CD14-positive monocyte (primary cell): ENCODE results near the gene RPS15. TPM values are rescaled to one million over a fixed set of nuclear protein-coding genes. Genes with fewer than 3 reads are reported as not detected.

ENCODE experiments used
- DNase-seq, 3 donors: peaks; one replicate each; pipeline ENCODE4 v3.0.0-alpha.2; 2011 to 2022
- H2AFZ ChIP-seq: 2 replicates; pipeline ENCODE4 v1.6.0; 2012; ENCODE audit warnings: mild to moderate bottlenecking, low read depth, low read length, inconsistent platforms; ENCODE audit not compliant: insufficient read depth, poor library complexity, severe bottlenecking
- H3K27ac ChIP-seq, 2 donors: 1 replicate in 1 of 2; 2 replicates in 1 of 2; pipeline ENCODE4 v1.5.1; 2012 to 2013; ENCODE audit warnings: low read length in 2 of 2, control low read depth in 1 of 2, inconsistent platforms in 1 of 2, low read depth in 1 of 2, mild to moderate bottlenecking in 1 of 2
- H3K27me3 ChIP-seq, 2 donors: one replicate each; pipeline versions ENCODE4 v1.6.0 to v1.6.1; 2011 to 2013; ENCODE audit warnings: low read length in 2 of 2; ENCODE audit not compliant: control insufficient read depth in 2 of 2, insufficient read depth in 2 of 2
- H3K36me3 ChIP-seq, 2 donors: replicated peaks in 1 of 2; 1 replicate in 1 of 2; 2 replicates in 1 of 2; pipeline versions ENCODE4 v1.5.1 to v1.6.1; 2012 to 2013; ENCODE audit warnings: low read length in 2 of 2, control low read depth in 1 of 2, inconsistent platforms in 1 of 2, mild to moderate bottlenecking in 1 of 2; ENCODE audit not compliant: insufficient read depth in 2 of 2, control insufficient read depth in 1 of 2
- H3K4me1 ChIP-seq, 2 donors: 1 replicate in 1 of 2; 2 replicates in 1 of 2; pipeline versions ENCODE4 v1.5.1 to v1.6.1; 2012 to 2013; ENCODE audit warnings: low read length in 2 of 2, control low read depth in 1 of 2, inconsistent platforms in 1 of 2, mild to moderate bottlenecking in 1 of 2, moderate library complexity in 1 of 2; ENCODE audit not compliant: insufficient read depth in 2 of 2, control insufficient read depth in 1 of 2
- H3K4me2 ChIP-seq: replicated peaks from 2 replicates; pipeline ENCODE3; 2012; ENCODE audit warnings: low read length, moderate library complexity, mild to moderate bottlenecking; ENCODE audit not compliant: poor library complexity, severe bottlenecking; ENCODE audit errors: extremely low read depth
- H3K4me3 ChIP-seq, 3 experiments: fragments of 200-600 bp in 1 of 3; sonication (generic) in 1 of 3; replicated peaks in 1 of 3; 1 replicate in 2 of 3; 2 replicates in 1 of 3; pipeline ENCODE4 v1.5.1; 2011 to 2013; ENCODE audit warnings: low read length in 3 of 3, mild to moderate bottlenecking in 3 of 3, control low read depth in 2 of 3, low read depth in 2 of 3, inconsistent platforms in 1 of 3, moderate library complexity in 1 of 3
- H3K79me2 ChIP-seq: 2 replicates; pipeline ENCODE4 v1.6.0; 2012; ENCODE audit warnings: mild to moderate bottlenecking, control low read depth, inconsistent platforms, low read length, moderate library complexity; ENCODE audit not compliant: insufficient read depth
- H3K9ac ChIP-seq: 2 replicates; pipeline ENCODE4 v1.6.0; 2017; ENCODE audit warnings: low read length, mild to moderate bottlenecking; ENCODE audit not compliant: insufficient read depth, poor library complexity, severe bottlenecking
- H3K9me3 ChIP-seq, 2 donors: replicated peaks in 1 of 2; 1 replicate in 1 of 2; 2 replicates in 1 of 2; pipeline versions ENCODE4 v1.5.1 to v1.6.1; 2012 to 2013; ENCODE audit warnings: low read length in 2 of 2, control low read depth in 1 of 2; ENCODE audit not compliant: control insufficient read depth in 1 of 2, insufficient read depth in 1 of 2
- H4K20me1 ChIP-seq: 2 replicates; pipeline ENCODE4 v1.6.0; 2012; ENCODE audit warnings: mild to moderate bottlenecking, low read length, control low read depth, moderate library complexity; ENCODE audit not compliant: insufficient read depth
- H3K27ac Mint-ChIP-seq, 7 donors: one replicate each; pipeline ENCODE4 v1.8.0; 2020; ENCODE audit warnings: mild to moderate bottlenecking in 7 of 7, mixed read lengths in 7 of 7, moderate library complexity in 6 of 7, inconsistent platforms in 2 of 7
- H3K27me3 Mint-ChIP-seq, 3 donors: one replicate each; pipeline ENCODE4 v1.8.0; 2021 to 2022; ENCODE audit warnings: low read depth in 3 of 3, mild to moderate bottlenecking in 3 of 3, mixed read lengths in 3 of 3, moderate library complexity in 3 of 3, inconsistent platforms in 1 of 3
- H3K36me3 Mint-ChIP-seq, 2 donors: one replicate each; pipeline ENCODE4 v1.8.0; 2020; ENCODE audit warnings: mixed read lengths in 2 of 2, inconsistent platforms in 1 of 2, mild to moderate bottlenecking in 1 of 2
- H3K4me1 Mint-ChIP-seq: one replicate; pipeline ENCODE4 v1.8.0; 2020; ENCODE audit warnings: mild to moderate bottlenecking, mixed read lengths
- H3K4me3 Mint-ChIP-seq, 2 donors: one replicate each; pipeline ENCODE4 v1.8.0; 2020; ENCODE audit warnings: mild to moderate bottlenecking in 2 of 2, mixed read lengths in 2 of 2, moderate library complexity in 1 of 2
- H3K9me3 Mint-ChIP-seq, 7 donors: one replicate each; pipeline ENCODE4 v1.8.0; 2020 to 2022; ENCODE audit warnings: mixed read lengths in 7 of 7, mild to moderate bottlenecking in 6 of 7, moderate library complexity in 6 of 7, inconsistent platforms in 2 of 7
- WGBS: methylation state at CpG from one replicate; pipeline ENCODE4 v1.1.5; 2013; ENCODE audit warnings: missing lambda C conversion rate; ENCODE audit not compliant: insufficient coverage; 5-methylcytosine and 5-hydroxymethylcytosine counted together
- intact Hi-C, 2 donors: fragments of 100-400 bp; cut with micrococcal nuclease; formaldehyde crosslinking; loops; one replicate each; pipeline versions ENCODE4 v1.15.0 to v1.15.1; 2023
- polyA plus RNA-seq, 3 donors: library from polyadenylated mRNA; depleted of rRNA in 1 of 3; unstranded in 2 of 3; stranded (reverse) in 1 of 3; fragments of 300-500 nt in 2 of 3; fragments of >200 nt in 1 of 3; fragmentation: Illumina TruSeq in 2 of 3; gene quantifications; 1 replicate in 2 of 3; 2 replicates in 1 of 3; pipeline ENCODE4 v1.2.3, GENCODE V29; 2012 to 2021
- TF ChIP-seq, protein P1 (sequence below): fragments of 200-600 bp; IDR thresholded peaks from one replicate; pipeline ENCODE4 v1.8.0; 2022; ENCODE audit warnings: antibody characterized with exemption, mild to moderate bottlenecking

RPS15 gene
- polyA plus RNA-seq, 3 donors, result 1,318 to 3,451 (median 1,526) TPM

DNA sequence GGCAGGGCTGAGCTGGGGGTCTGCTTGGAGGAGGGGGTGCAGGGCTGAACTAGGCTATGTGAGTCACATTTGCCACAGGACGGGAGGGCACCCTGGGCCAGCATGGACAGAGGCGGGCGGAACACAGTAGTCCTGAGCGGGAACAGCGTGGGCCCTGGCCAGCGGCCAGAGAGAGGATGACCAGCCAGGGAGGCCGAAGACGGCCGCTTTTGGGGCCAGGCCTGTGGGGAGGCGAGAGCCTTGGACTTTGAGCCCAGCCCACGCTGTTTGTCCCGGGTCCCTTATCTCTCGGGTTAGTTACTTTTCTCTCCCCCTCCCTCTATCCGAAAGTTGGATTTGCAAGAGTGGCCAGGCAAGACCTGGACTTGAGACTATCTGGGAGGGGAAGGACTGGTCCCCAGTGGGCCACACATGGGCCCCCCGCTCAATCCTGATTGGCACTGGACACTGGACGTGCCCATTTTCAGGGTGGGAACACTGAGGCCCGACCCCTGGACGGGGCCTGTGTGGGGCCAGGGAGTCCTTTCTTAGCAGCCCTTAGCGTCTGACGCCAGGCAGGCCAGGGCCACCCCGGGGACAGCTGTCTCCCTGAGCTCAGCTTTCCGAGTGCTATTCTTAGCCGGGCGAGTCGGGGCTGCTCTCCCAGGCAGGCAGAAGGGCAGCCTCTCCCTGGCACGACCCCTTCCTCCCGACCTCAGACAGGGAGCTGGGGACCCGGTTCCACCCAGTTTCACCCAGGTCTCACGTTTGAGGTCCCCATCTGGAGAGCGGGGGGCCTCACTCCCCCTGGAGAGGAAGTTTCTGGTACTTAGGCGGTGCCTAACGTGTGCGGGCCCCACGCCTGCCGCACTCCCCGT lies 37.7 kb upstream of the RPS15 start:
- no peak overlapping the region for H3K27ac Mint-ChIP-seq
- 26% methylated on average over 22 of the region's 36 CpGs for WGBS

DNA sequence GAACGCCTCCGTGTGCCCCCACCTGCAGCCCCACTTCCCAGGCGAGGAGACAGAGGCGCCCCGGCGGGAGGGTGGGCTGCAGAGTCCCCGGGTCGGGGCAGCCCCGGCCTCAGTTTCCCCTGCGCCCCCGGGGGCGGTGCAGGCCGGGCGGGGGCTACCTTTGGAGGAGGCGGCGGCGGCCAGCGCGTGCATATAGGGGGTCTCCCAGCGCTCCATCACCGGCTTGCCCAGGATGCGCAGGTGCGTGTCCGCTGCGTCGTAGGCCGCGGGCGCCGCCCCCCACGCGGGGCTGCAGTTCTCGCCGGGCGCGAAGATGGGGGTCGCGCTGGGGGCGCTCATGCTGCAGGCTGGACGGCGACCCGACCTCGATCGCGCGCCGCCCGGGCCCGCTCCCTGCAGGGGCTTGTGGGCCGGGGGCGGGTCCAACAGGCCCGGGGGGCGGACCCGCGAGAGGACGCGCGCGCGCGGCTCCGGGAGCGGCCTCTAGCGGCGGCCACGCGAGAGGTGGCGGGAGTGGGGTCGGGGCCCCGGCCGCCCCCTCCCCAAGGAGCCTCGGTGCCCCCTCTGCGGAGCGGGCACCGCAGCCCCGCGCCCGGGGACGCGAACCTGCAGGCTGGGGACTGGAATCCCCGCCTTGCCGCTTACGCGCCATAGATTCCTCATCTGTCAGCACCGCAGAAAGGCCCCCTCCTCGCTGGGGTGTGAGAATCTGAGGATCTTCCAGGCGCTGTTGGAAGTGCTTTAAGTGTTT lies 36.9 kb upstream of the RPS15 start, which contains the start of gene GAMT:
TSS of gene GAMT (minus strand) at position 405 of the 751 bp plus-strand sequence. CDS start at position 339, 66 bp downstream.
- Mint-ChIP-seq H3K36me3 (peaks cover 0 to 3% of the 10 kb centered on the region in 2 donors), H3K4me1 (peaks cover 29% of the 10 kb centered on the region), H3K9me3 (peaks cover 0 to 3% (median 1%) of the 10 kb centered on the region in 7 donors), H3K4me3 (peak within 1 kb of the TSS; percentile 61 to 79), H3K27ac (no peak within 1 kb of the TSS), H3K27me3 (peaks cover 21 to 41% (median 31%) of the 10 kb centered on the region in 3 donors)
- Histone ChIP-seq H3K27me3 (peaks cover 4 to 32% of the 10 kb centered on the region in 2 donors), H3K79me2 (no peaks in the 10 kb centered on the region), H2AFZ (peak within 1 kb of the TSS; percentile 73), H3K4me3 (peak within 1 kb of the TSS; percentile 6 to 74 (median 21)), H3K27ac (no peak within 1 kb of the TSS), H3K9ac (peak within 1 kb of the TSS; percentile 59), H3K36me3 (no peaks in the 10 kb centered on the region), H4K20me1 (no peaks in the 10 kb centered on the region), H3K9me3 (no peaks in the 10 kb centered on the region), H3K4me2 (peak within 1 kb of the TSS; percentile 92), H3K4me1 (peaks cover 25 to 42% of the 10 kb centered on the region in 2 donors)
- WGBS, result under 1% methylated on average over 76 of the region's 87 CpGs
- intact Hi-C loops, result no loop called here
- no peak for DNase-seq
- TF ChIP-seq, protein P1, sequence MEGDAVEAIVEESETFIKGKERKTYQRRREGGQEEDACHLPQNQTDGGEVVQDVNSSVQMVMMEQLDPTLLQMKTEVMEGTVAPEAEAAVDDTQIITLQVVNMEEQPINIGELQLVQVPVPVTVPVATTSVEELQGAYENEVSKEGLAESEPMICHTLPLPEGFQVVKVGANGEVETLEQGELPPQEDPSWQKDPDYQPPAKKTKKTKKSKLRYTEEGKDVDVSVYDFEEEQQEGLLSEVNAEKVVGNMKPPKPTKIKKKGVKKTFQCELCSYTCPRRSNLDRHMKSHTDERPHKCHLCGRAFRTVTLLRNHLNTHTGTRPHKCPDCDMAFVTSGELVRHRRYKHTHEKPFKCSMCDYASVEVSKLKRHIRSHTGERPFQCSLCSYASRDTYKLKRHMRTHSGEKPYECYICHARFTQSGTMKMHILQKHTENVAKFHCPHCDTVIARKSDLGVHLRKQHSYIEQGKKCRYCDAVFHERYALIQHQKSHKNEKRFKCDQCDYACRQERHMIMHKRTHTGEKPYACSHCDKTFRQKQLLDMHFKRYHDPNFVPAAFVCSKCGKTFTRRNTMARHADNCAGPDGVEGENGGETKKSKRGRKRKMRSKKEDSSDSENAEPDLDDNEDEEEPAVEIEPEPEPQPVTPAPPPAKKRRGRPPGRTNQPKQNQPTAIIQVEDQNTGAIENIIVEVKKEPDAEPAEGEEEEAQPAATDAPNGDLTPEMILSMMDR, result peak; percentile 64

More for the DNA sequence above, 37.7 kb upstream of the RPS15 start:
- TF ChIP-seq, protein P1, result no peak
- Mint-ChIP-seq H3K9me3 (peaks cover 0 to 3% (median 1%) of the 10 kb centered on the region in 7 donors), H3K4me1 (peaks cover 33% of the 10 kb centered on the region), H3K36me3 (peaks cover 0 to 3% of the 10 kb centered on the region in 2 donors), H3K27me3 (peaks cover 21 to 44% (median 31%) of the 10 kb centered on the region in 3 donors), H3K4me3 (peak overlapping the region; percentile 61 to 79)
- Histone ChIP-seq H3K9me3 (no peaks in the 10 kb centered on the region), H3K36me3 (peaks cover 0 to under 1% of the 10 kb centered on the region in 2 donors), H3K4me1 (peaks cover 24 to 47% of the 10 kb centered on the region in 2 donors), H3K79me2 (no peaks in the 10 kb centered on the region), H3K9ac (peak overlapping the region; percentile 59), H4K20me1 (no peaks in the 10 kb centered on the region), H3K4me2 (peak overlapping the region; percentile 92), H3K27ac (no peak overlapping the region), H3K27me3 (peaks cover 4 to 32% of the 10 kb centered on the region in 2 donors), H2AFZ (peak overlapping the region; percentile 73), H3K4me3 (peak overlapping the region; percentile 6 to 74 (median 21))
- intact Hi-C loops, result no loop called here
- DNase-seq, result no peak
